Activated naive CD4-positive, alpha-beta T cell treated with anti-CD3 and anti-CD28 coated beads for 36 hours (primary cell): ENCODE results near the gene HLA-E. TPM values are rescaled to one million over a fixed set of nuclear protein-coding genes. Genes with fewer than 3 reads are reported as not detected.
"Not testable (repeated sequence)": the region's sequence is repeated elsewhere in the genome, so short reads cannot be mapped to it uniquely, and the experiment has no call there.

Experiments
- CTCF ChIA-PET: fragments of 350-600 bp; sonication (Branson Sonifier 250); formaldehyde crosslinking; loops from one replicate; lab custom pipeline; 2021; ENCODE audit warnings: antibody characterized with exemption; lab: Charles Lee
- DNase-seq: peaks from one replicate; pipeline ENCODE4 v3.0.0-alpha.2; 2020
- H3K27ac Mint-ChIP-seq: one replicate; pipeline ENCODE4 v1.8.0; 2021; ENCODE audit warnings: mild to moderate bottlenecking, mixed read lengths
- H3K27me3 Mint-ChIP-seq: one replicate; pipeline ENCODE4 v1.8.0; 2021; ENCODE audit warnings: low read depth, mixed read lengths
- H3K36me3 Mint-ChIP-seq: one replicate; pipeline ENCODE4 v1.8.0; 2021; ENCODE audit warnings: low read depth, mixed read lengths
- H3K4me1 Mint-ChIP-seq: one replicate; pipeline ENCODE4 v1.8.0; 2021; ENCODE audit warnings: low read depth, mixed read lengths
- H3K4me3 Mint-ChIP-seq: one replicate; pipeline ENCODE4 v1.8.0; 2021; ENCODE audit warnings: mild to moderate bottlenecking, moderate library complexity, mixed read lengths
- H3K9me3 Mint-ChIP-seq: one replicate; pipeline ENCODE4 v1.8.0; 2021; ENCODE audit warnings: mixed read lengths
- intact Hi-C: fragments of 100-400 bp; cut with micrococcal nuclease; formaldehyde crosslinking; loops from one replicate; pipeline ENCODE4 v1.15.1; 2023
- total RNA-seq, 2 experiments: library from RNA; stranded (reverse); gene quantifications; one replicate each; pipeline ENCODE4 v1.2.3, GENCODE V29; 2021

The HLA-E gene
- total RNA-seq, 2 experiments from 2014 or later: 598 to 608 TPM

DNA sequence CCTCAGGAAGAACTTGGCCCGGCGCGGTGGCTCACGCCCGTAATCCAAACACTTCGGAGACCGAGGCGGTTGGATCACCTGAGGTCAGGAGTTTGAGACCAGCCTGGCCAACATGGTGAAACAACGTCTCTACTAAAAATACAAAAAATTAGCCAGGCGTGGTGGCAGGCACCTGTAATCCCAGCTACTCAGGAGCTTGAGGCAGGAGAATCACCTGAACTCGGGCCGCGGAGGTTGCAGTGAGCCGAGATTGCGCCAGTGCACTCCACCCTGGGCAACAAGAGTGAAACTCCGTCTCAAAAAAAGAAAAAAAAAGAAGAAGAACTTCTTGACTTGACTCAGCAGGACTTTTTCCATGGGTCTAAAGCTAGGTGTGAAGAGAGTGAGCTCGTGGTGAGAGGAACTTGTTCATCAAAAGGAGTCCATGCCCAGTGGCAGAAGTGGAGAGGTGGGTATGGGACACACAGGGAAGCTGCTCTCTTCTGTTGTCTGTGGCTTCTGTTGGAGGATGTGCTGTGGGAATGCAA is 40.1 kb downstream of the HLA-E start:
- not testable (repeated sequence) for H3K27me3 Mint-ChIP-seq
- Mint-ChIP-seq H3K27ac (peak overlapping the region; percentile 95), H3K9me3 (peaks cover 22% of the 10 kb centered on the region), H3K4me1 (peaks cover 80% of the 10 kb centered on the region), H3K36me3 (peaks cover 15% of the 10 kb centered on the region), H3K4me3 (peak overlapping the region; percentile 7)
- intact Hi-C loops: loop anchor here (1.0 to 10.0 kb wide), 6 partner anchors 21 to 465 kb away; partner anchors contain the start of genes GNL1, HLA-E, POLR1H and PPP1R11
- CTCF ChIA-PET: interaction anchor here (0.6 to 7.5 kb wide), 14 partner anchors 12 to 1548 kb away, joined by 3 to 97 read pairs (median 6); no protein-coding TSS in a partner anchor
- peak; percentile 79 for DNase-seq

DNA sequence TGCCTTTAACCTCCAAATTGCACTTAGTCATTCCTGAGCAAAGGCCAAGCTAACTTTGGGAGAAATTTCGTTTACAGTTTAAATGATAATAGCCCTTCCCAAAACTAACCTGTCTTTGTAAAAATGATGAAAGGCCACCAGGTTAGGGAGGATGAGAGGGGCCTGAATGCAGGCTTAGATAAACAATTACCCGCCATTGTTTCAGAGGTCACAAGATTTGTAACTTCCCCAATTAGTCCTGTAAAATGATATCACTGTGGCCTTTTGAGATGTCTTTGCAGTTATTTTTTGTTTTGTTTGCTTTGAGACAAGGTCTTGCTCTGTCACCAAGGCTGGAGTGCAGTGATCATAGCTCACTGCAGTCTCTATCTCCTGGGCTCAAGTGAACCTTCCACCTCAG is 40.7 kb downstream of the HLA-E start:
- peaks cover 74% of the 10 kb centered on the region for H3K4me1 Mint-ChIP-seq
- peaks cover 11% of the 10 kb centered on the region for H3K36me3 Mint-ChIP-seq
- no peaks in the 10 kb centered on the region for H3K27me3 Mint-ChIP-seq
- no peak for DNase-seq
- no peak overlapping the region for H3K4me3 Mint-ChIP-seq
- CTCF ChIA-PET: interaction anchor here (0.5 to 7.5 kb wide), 15 partner anchors 12 to 1549 kb away, joined by 3 to 97 read pairs (median 6); no protein-coding TSS in a partner anchor
- H3K9me3 Mint-ChIP-seq: peaks cover 16% of the 10 kb centered on the region
- intact Hi-C loops: no loop called here
- H3K27ac Mint-ChIP-seq: peak overlapping the region; percentile 95

DNA sequence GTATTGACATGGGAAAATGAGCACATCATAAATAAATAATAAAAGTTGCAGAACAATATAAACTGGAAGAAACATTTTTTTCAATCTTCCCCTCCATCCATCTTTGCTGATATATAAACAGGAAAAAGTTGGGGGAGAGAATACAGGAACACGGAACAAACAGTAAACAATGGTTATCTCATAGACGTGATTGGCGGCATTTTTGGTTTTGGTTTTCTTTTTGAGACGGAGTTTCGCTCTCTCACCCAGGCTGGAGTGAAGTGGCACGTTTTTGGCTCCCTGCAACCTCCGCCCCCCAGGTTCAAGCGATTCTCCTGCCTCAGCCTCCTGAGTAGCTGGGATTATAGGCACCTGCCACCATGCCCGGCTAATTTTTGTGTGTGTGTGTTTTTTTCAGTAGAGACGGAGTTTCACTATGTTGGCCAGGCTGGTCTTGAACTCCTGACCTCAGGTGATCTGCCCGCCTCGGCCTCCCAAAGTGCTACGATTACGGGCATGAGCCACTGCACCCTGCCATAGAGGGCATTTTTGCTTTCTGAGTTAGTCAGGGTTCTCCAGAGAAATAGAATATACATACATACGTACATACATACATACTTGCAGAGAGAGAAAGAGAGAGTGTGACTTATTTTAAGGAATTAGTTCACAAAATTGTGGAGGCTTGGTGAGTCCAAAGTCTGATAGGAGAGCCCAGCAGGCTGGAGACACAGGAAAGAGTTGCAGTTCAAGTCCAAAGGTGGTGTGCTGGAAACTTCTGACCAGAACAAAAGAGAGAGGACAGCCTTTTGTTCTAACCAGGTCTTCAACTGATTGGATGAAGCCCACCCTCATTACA is 44.4 kb downstream of the HLA-E start:
- no peaks in the 10 kb centered on the region for H3K27me3 Mint-ChIP-seq
- H3K27ac Mint-ChIP-seq: peak overlapping the region; percentile 93
- peaks cover 49% of the 10 kb centered on the region for H3K4me1 Mint-ChIP-seq
- DNase-seq: no peak
- H3K4me3 Mint-ChIP-seq: peak overlapping the region; percentile 27
- CTCF ChIA-PET: interaction anchor here (1.0 to 7.5 kb wide), 10 partner anchors 10 to 64 kb away, joined by 6 to 97 read pairs (median 21); no protein-coding TSS in a partner anchor
- H3K9me3 Mint-ChIP-seq: peaks cover 2% of the 10 kb centered on the region
- intact Hi-C loops: no loop called here
- peaks cover 3% of the 10 kb centered on the region for H3K36me3 Mint-ChIP-seq

DNA sequence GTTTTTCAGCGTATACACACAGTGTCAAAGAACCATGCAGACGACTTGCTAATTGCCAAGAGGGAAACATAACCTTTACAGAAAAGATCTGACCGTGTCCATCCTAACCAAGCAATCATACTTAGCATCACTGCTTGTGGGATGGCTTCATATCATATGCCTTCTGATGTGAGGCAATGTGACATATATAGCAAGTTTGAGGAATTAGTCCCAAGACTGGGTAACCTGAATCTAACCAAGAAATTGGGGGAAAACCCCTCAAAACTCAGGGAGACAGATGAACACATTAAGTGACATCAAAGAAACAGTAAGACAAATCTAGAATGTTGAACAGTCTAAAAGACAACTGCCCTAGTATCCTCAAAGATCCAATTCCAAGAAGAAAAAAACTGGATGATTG is 48.6 kb downstream of the HLA-E start:
- CTCF ChIA-PET: interaction anchor here (0.7 to 15.5 kb wide), 4 partner anchors 38 to 290 kb away, joined by 3 to 367 read pairs (median 58); no protein-coding TSS in a partner anchor
- Mint-ChIP-seq H3K27ac (no peak overlapping the region), H3K36me3 (no peaks in the 10 kb centered on the region), H3K4me3 (no peak overlapping the region), H3K4me1 (peaks cover 29% of the 10 kb centered on the region), H3K9me3 (no peaks in the 10 kb centered on the region), H3K27me3 (no peaks in the 10 kb centered on the region)
- DNase-seq: no peak
- intact Hi-C loops: no loop called here

DNA sequence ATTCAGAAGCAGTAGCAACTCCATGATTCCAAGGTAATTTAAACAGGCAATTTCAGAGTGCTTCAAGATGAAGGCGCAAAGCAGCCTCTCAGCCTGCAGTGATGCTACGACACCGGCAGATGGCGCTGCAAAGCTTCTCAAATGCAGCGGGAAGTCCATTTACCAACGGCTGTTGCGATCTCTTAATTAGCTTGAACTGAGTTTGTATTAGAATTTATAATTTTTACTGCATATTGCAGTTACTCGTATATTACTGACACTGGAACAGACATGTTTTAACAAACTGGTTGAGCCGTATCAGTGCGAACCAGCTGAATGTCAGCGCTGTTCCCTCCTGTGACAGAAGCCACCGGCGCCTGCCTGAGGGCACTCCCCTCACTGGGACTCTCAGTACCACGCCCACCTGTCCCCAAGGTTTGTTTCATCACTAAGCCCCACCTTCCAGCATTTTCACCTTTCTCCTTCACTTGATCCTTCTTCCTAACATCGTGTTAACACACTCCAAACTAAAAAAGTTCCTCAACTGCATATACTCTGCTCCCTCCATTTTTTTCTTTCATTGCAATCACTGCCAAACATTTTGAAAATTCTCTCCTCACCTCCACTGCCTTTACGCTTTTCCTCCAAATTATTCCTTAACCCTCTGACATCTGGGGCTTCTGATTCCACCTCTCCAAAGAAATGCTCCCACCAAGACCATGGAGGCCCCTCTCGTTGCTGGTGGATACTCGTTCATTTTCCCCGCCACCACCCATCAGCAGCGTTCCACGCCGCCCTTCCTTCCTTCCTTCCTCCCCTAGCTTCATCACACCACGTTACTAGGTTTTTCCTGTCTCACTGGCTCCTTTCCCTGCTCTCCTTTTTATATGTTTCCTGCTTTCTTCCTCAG is 52.5 kb downstream of the HLA-E start:
- peak overlapping the region; percentile 71 for H3K4me3 Mint-ChIP-seq
- DNase-seq: peak; percentile 89
- CTCF ChIA-PET: interaction anchor here (0.6 to 15.5 kb wide), 30 partner anchors 8 to 545 kb away, joined by 3 to 367 read pairs (median 5); partner anchors contain the start of genes DHX16, GNL1 and PRR3
- H3K27me3 Mint-ChIP-seq: no peaks in the 10 kb centered on the region
- H3K9me3 Mint-ChIP-seq: no peaks in the 10 kb centered on the region
- H3K4me1 Mint-ChIP-seq: peaks cover 41% of the 10 kb centered on the region
- peaks cover 2% of the 10 kb centered on the region for H3K36me3 Mint-ChIP-seq
- H3K27ac Mint-ChIP-seq: peak overlapping the region; percentile 20
- intact Hi-C loops: loop anchor here (1.0 to 5.0 kb wide), 8 partner anchors 30 to 545 kb away; partner anchors contain the start of genes ABCF1, DHX16 and VARS2

DNA sequence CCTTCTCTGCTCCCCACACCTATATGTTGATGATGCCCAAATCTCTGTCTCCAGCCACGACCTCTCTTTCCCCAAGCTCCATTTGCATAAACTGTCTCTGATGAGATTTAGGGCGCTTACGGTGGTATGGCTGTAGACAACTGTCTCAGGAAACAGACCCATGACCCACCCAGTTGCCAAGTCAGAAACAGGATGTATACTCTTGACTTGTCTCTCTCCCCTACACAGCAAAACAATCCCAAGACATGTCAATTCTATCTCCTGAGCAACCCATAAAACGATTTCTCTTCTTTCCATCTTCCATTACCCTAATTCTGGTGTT is 53.1 kb downstream of the HLA-E start:
- peak; percentile 31 for DNase-seq
- Mint-ChIP-seq H3K4me1 (peaks cover 41% of the 10 kb centered on the region), H3K4me3 (peak overlapping the region; percentile 71), H3K27me3 (no peaks in the 10 kb centered on the region), H3K9me3 (no peaks in the 10 kb centered on the region), H3K36me3 (peaks cover 2% of the 10 kb centered on the region), H3K27ac (peak overlapping the region; percentile 20)
- intact Hi-C loops: loop anchor here (5.0 kb wide), 2 partner anchors 130 to 370 kb away; partner anchors contain the start of gene VARS2
- CTCF ChIA-PET: interaction anchor here (1.0 to 15.5 kb wide), 16 partner anchors 11 to 545 kb away, joined by 3 to 367 read pairs (median 9); partner anchors contain the start of gene GNL1

DNA sequence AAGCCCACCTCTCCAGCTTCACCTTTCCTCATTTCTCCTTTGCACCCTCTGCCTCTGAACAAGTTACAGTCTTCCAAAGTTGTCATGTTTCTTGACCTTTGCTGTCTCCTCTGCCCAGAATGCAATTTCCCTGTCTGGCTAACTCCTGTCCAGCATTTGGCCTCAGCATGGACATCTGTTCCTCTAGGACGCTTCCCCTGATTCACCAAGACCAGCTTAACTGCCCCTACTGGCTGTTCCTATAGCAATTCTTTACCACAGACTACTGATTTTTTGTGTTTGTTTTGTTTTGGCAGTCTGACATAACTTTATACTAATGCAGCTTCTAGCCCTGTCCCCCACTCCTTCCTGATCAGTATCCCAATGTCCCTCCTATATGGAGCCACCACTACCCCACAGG is 53.6 kb downstream of the HLA-E start:
- DNase-seq: no peak
- intact Hi-C loops: loop anchor here (5.0 kb wide), 2 partner anchors 131 to 369 kb away; partner anchors contain the start of gene VARS2
- Mint-ChIP-seq H3K4me3 (no peak overlapping the region), H3K27ac (peak overlapping the region; percentile 20), H3K36me3 (peaks cover 2% of the 10 kb centered on the region), H3K27me3 (no peaks in the 10 kb centered on the region), H3K9me3 (no peaks in the 10 kb centered on the region), H3K4me1 (peaks cover 36% of the 10 kb centered on the region)
- CTCF ChIA-PET: interaction anchor here (0.6 to 15.5 kb wide), 15 partner anchors 11 to 544 kb away, joined by 3 to 367 read pairs (median 6); partner anchors contain the start of gene GNL1

Other genes with a start within 250 kb of the HLA-E start
- 10 to 100 TPM; 14.2 to 14.5 TPM for gene TRIM39, start 162.6 kb upstream of the HLA-E start, total RNA-seq
- gene RPP21, start 144.4 kb upstream of the HLA-E start, total RNA-seq: 10 to 100 TPM; 44.8 to 45.0 TPM
- gene GNL1, start 67.0 kb downstream of the HLA-E start, total RNA-seq: 10 to 100 TPM; 78.2 to 82.1 TPM
- gene PRR3, start 67.8 kb downstream of the HLA-E start, total RNA-seq: 10 to 100 TPM; 21.7 to 22.0 TPM
- 10 to 100 TPM; 79.5 to 82.7 TPM for gene ABCF1, start 81.9 kb downstream of the HLA-E start, total RNA-seq
- 10 to 100 TPM; 47.1 to 49.1 TPM for gene PPP1R10, start 127.7 kb downstream of the HLA-E start, total RNA-seq
- 100 to 1,000 TPM; 118 to 120 TPM for gene MRPS18B, start 128.3 kb downstream of the HLA-E start, total RNA-seq
- 1 to 10 TPM; 6.9 to 7.5 TPM for gene ATAT1, start 137.4 kb downstream of the HLA-E start, total RNA-seq
- gene C6orf136, start 157.6 kb downstream of the HLA-E start, total RNA-seq: 10 to 100 TPM; 33.6 TPM
- 10 to 100 TPM; 25.7 to 27.7 TPM for gene DHX16, start 183.5 kb downstream of the HLA-E start, total RNA-seq
- 100 to 1,000 TPM; 112 to 115 TPM for gene PPP1R18, start 197.1 kb downstream of the HLA-E start, total RNA-seq
- 10 to 100 TPM; 31.0 to 32.0 TPM for gene NRM, start 201.5 kb downstream of the HLA-E start, total RNA-seq
- 10 to 100 TPM; 84.1 to 84.8 TPM for gene MDC1, start 227.8 kb downstream of the HLA-E start, total RNA-seq
- gene TUBB, start 230.8 kb downstream of the HLA-E start, total RNA-seq: 1,000 to 10,000 TPM; 1,781 to 1,838 TPM